ENCODE measurements around the gene UNC93B1. TPM values are rescaled to one million over a fixed set of nuclear protein-coding genes. Genes with fewer than 3 reads are reported as not detected.

The UNC93B1 gene
- total and polyA plus RNA-seq, 2 of the 13 experiments (the other 11 are each of a cell fraction or from before 2014, with no cell fraction given), result 8.8 to 18.9 TPM

GRCh38 chr11:68038226-68038717 is 34.4 kb upstream of the UNC93B1 start (continued):
- TF ChIP-seq MAX (IDR thresholded peaks at IDR 0.05) (peak; percentile 82), ARID4A (CRISPR knock-in tag; IDR thresholded peaks at IDR 0.05; ENCODE audit: borderline replicate concordance) (peak; percentile 99), ZNF550 (CRISPR knock-in tag; IDR thresholded peaks at IDR 0.05; ENCODE audit: borderline replicate concordance) (no peak), ARHGAP35 (CRISPR knock-in tag; IDR thresholded peaks at IDR 0.05; ENCODE audit: borderline replicate concordance) (no peak; the same call in 1 of the 2 replicates), KLF12 (CRISPR knock-in tag; IDR thresholded peaks at IDR 0.05; ENCODE audit: borderline replicate concordance) (peak; percentile 77), ERF (CRISPR knock-in tag; IDR thresholded peaks at IDR 0.05) (peak; percentile 43), AKAP8 (CRISPR knock-in tag; IDR thresholded peaks at IDR 0.05) (peak; percentile 97), ONECUT2 (CRISPR knock-in tag; IDR thresholded peaks at IDR 0.05) (0 out of 2 replicates have a peak, but pooled peaks have one; percentile 12), TEAD2 (CRISPR knock-in tag; IDR thresholded peaks at IDR 0.05) (no peak), ZNF430 (CRISPR knock-in tag; IDR thresholded peaks at IDR 0.05) (peak; percentile 95), ARID2 (CRISPR knock-in tag; IDR thresholded peaks at IDR 0.05; ENCODE audit: borderline replicate concordance) (no peak), TP53 (CRISPR knock-in tag; conservative IDR thresholded peaks at IDR 0.05) (0 out of 2 replicates have a peak, but pooled peaks have one; percentile 72), TCF12 (IDR thresholded peaks at IDR 0.05) (no peak), TCF12 (CRISPR knock-in tag; IDR thresholded peaks at IDR 0.05) (peak; percentile 98), KDM2A (CRISPR knock-in tag; IDR thresholded peaks at IDR 0.05; ENCODE audit: borderline replicate concordance, low read depth) (peak; percentile 83; the same call in 1 of the 2 replicates), REXO4 (CRISPR knock-in tag; IDR thresholded peaks at IDR 0.05; ENCODE audit: borderline replicate concordance) (no peak), ZNF646 (CRISPR knock-in tag; IDR thresholded peaks at IDR 0.05) (no peak), ELF4 (CRISPR knock-in tag; IDR thresholded peaks at IDR 0.05; ENCODE audit: borderline replicate concordance) (no peak), ZNF557 (CRISPR knock-in tag; IDR thresholded peaks at IDR 0.05) (0 out of 2 replicates have a peak, but pooled peaks have one; percentile 61), HNF4A (CRISPR knock-in tag; IDR thresholded peaks at IDR 0.05) (peak; percentile 100)
